H9 (cell line): ENCODE measurements around the gene PRSS27. TPM values are rescaled to one million over a fixed set of nuclear protein-coding genes. Genes with fewer than 3 reads are reported as not detected.

Experiments used
- DNase-seq: peaks from one replicate; pipeline ENCODE4 v3.0.0-alpha.2; 2017
- H2AFZ ChIP-seq: one replicate; pipeline ENCODE4 v1.6.1; 2013; ENCODE audit warnings: mild to moderate bottlenecking, low read length, control low read depth, moderate library complexity
- H2AK5ac ChIP-seq: 2 replicates; pipeline ENCODE4 v1.6.1; 2013; ENCODE audit warnings: low read length, control low read depth, mixed read lengths; ENCODE audit not compliant: insufficient read length
- H2BK120ac ChIP-seq: one replicate; pipeline ENCODE4 v1.6.1; 2013; ENCODE audit warnings: low read depth, mild to moderate bottlenecking, low read length, control low read depth, inconsistent platforms; ENCODE audit not compliant: poor library complexity, severe bottlenecking
- H2BK12ac ChIP-seq: 2 replicates; pipeline ENCODE4 v1.6.1; 2013; ENCODE audit warnings: low read length, control low read depth, mixed read lengths, low read depth; ENCODE audit not compliant: insufficient read length
- H2BK15ac ChIP-seq: 2 replicates; pipeline ENCODE4 v1.6.1; 2013; ENCODE audit warnings: low read depth, low read length, control low read depth
- H2BK20ac ChIP-seq: one replicate; pipeline ENCODE4 v1.6.1; 2013; ENCODE audit warnings: low read depth, mild to moderate bottlenecking, low read length, control low read depth, inconsistent platforms; ENCODE audit not compliant: poor library complexity, severe bottlenecking
- H2BK5ac ChIP-seq: 2 replicates; pipeline ENCODE4 v1.6.1; 2013; ENCODE audit warnings: low read length, control low read depth, mixed read lengths; ENCODE audit not compliant: insufficient read length
- H3K14ac ChIP-seq: 2 replicates; pipeline ENCODE4 v1.6.1; 2013; ENCODE audit warnings: low read length, control low read depth; ENCODE audit not compliant: insufficient read depth
- H3K18ac ChIP-seq: 2 replicates; pipeline ENCODE4 v1.6.1; 2013; ENCODE audit warnings: low read depth, mild to moderate bottlenecking, mixed read lengths, low read length, control low read depth; ENCODE audit not compliant: insufficient read length
- H3K23ac ChIP-seq: 2 replicates; pipeline ENCODE4 v1.6.1; 2013; ENCODE audit warnings: low read length, control low read depth, mixed read lengths, low read depth; ENCODE audit not compliant: insufficient read length
- H3K23me2 ChIP-seq: 2 replicates; pipeline ENCODE4 v1.6.1; 2013; ENCODE audit warnings: low read depth, mild to moderate bottlenecking, mixed read lengths, low read length, control low read depth; ENCODE audit not compliant: insufficient read length, poor library complexity, severe bottlenecking
- H3K27ac ChIP-seq: 2 replicates; pipeline ENCODE4 v1.5.1; 2013; ENCODE audit warnings: low read length, control low read depth, mixed read lengths, low read depth; ENCODE audit not compliant: insufficient read length
- H3K27me3 ChIP-seq: 2 replicates; pipeline ENCODE4 v1.6.1; 2013; ENCODE audit warnings: low read length, control low read depth, inconsistent platforms; ENCODE audit not compliant: insufficient read depth
- H3K4ac ChIP-seq: 2 replicates; pipeline ENCODE4 v1.6.1; 2013; ENCODE audit warnings: low read depth, mild to moderate bottlenecking, control low read depth, inconsistent platforms, low read length, moderate library complexity
- H3K4me1 ChIP-seq: 2 replicates; pipeline ENCODE4 v1.6.1; 2013; ENCODE audit warnings: low read length, control low read depth, inconsistent platforms; ENCODE audit not compliant: insufficient read depth
- H3K4me2 ChIP-seq: 2 replicates; pipeline ENCODE4 v1.6.1; 2013; ENCODE audit warnings: low read length, control low read depth, mixed read lengths; ENCODE audit not compliant: insufficient read length, insufficient read depth
- H3K56ac ChIP-seq: 2 replicates; pipeline ENCODE4 v1.6.1; 2013; ENCODE audit warnings: low read depth, mild to moderate bottlenecking, mixed read lengths, low read length, control low read depth; ENCODE audit not compliant: insufficient read length
- H3K79me1 ChIP-seq: 2 replicates; pipeline ENCODE4 v1.6.1; 2013; ENCODE audit warnings: low read depth, mild to moderate bottlenecking, moderate library complexity, low read length, control low read depth, inconsistent platforms; ENCODE audit not compliant: insufficient read depth, poor library complexity, severe bottlenecking
- H3K79me2 ChIP-seq: 2 replicates; pipeline ENCODE4 v1.6.1; 2013; ENCODE audit warnings: low read length, control low read depth, inconsistent platforms; ENCODE audit not compliant: insufficient read depth
- H3K9ac ChIP-seq: 2 replicates; pipeline ENCODE4 v1.6.1; 2013; ENCODE audit warnings: low read length, control low read depth, mixed read lengths; ENCODE audit not compliant: insufficient read length; ENCODE audit errors: extremely low read depth
- H3K9me3 ChIP-seq: one replicate; pipeline ENCODE4 v1.6.1; 2013; ENCODE audit warnings: low read depth, low read length, inconsistent platforms; ENCODE audit not compliant: control insufficient read depth
- H3T11ph ChIP-seq: one replicate; pipeline ENCODE4 v1.6.1; 2013; ENCODE audit warnings: mild to moderate bottlenecking, low read length, control low read depth, inconsistent platforms
- H4K20me1 ChIP-seq: one replicate; pipeline ENCODE4 v1.6.1; 2013; ENCODE audit not compliant: control insufficient read depth, insufficient read length, insufficient read depth
- H4K5ac ChIP-seq: 2 replicates; pipeline ENCODE4 v1.6.1; 2013; ENCODE audit warnings: low read depth, mild to moderate bottlenecking, mixed read lengths, low read length, control low read depth; ENCODE audit not compliant: insufficient read length
- H4K8ac ChIP-seq: replicated peaks from 2 replicates; pipeline ENCODE4 v1.6.1; 2013; ENCODE audit warnings: low read length, control low read depth, mixed read lengths, low read depth; ENCODE audit not compliant: insufficient read length
- H4K91ac ChIP-seq: 2 replicates; pipeline ENCODE4 v1.6.1; 2013; ENCODE audit warnings: low read depth, mild to moderate bottlenecking, moderate library complexity, mixed read lengths, low read length, control low read depth; ENCODE audit not compliant: insufficient read length
- H3K27ac Mint-ChIP-seq, 3 experiments: 2 replicates in 2 of 3; 3 replicates in 1 of 3; pipeline ENCODE4 v1.8.0; 2020 to 2021; ENCODE audit warnings: mixed read lengths in 3 of 3, mild to moderate bottlenecking in 1 of 3, moderate library complexity in 1 of 3
- H3K27me3 Mint-ChIP-seq: 2 replicates; pipeline ENCODE4 v1.8.0; 2021; ENCODE audit warnings: low read depth, mild to moderate bottlenecking, moderate library complexity, mixed read lengths
- H3K36me3 Mint-ChIP-seq, 3 experiments: 2 replicates in 2 of 3; 3 replicates in 1 of 3; pipeline ENCODE4 v1.8.0; 2020 to 2021; ENCODE audit warnings: low read depth in 3 of 3, mixed read lengths in 3 of 3; ENCODE audit not compliant: insufficient read depth in 1 of 3
- H3K4me1 Mint-ChIP-seq, 2 experiments: 2 replicates each; pipeline ENCODE4 v1.8.0; 2020; ENCODE audit warnings: mixed read lengths in 2 of 2
- H3K4me3 Mint-ChIP-seq, 2 experiments: 2 replicates in 1 of 2; 3 replicates in 1 of 2; pipeline ENCODE4 v1.8.0; 2020 to 2021; ENCODE audit warnings: mild to moderate bottlenecking in 2 of 2, mixed read lengths in 2 of 2, moderate library complexity in 1 of 2
- H3K9me3 Mint-ChIP-seq, 2 experiments: 2 replicates in 1 of 2; 3 replicates in 1 of 2; pipeline ENCODE4 v1.8.0; 2020; ENCODE audit warnings: mild to moderate bottlenecking in 2 of 2, mixed read lengths in 2 of 2, moderate library complexity in 1 of 2
- CTCF ChIP-seq: fragments of 200-600 bp; sonication (generic); conservative IDR thresholded peaks from 3 replicates; pipeline ENCODE4 v1.8.0; 2021; ENCODE audit warnings: antibody characterized with exemption, mild to moderate bottlenecking
- WGBS: extraction: QIAGEN DNeasy Blood & Tissue Kit; methylation state at CpG from one replicate; pipeline ENCODE4 v1.1.7; 2013; ENCODE audit warnings: missing lambda C conversion rate, low lambda C conversion rate, mixed read lengths; ENCODE audit not compliant: insufficient read length; ENCODE audit errors: extremely low coverage; 5-methylcytosine and 5-hydroxymethylcytosine counted together
- total RNA-seq: library from RNA; stranded (reverse); gene quantifications from 2 replicates; pipeline ENCODE4 v1.2.1, GENCODE V29; 2021

Gene PRSS27
- total RNA-seq, 1 experiment from 2014 or later: 5.0 TPM

GRCh38 chr16:2741168-2741567 is 21.1 kb upstream of the PRSS27 start:
- H3K27ac ChIP-seq: no peak overlapping the region
- H3K79me2 ChIP-seq: no peaks in the 10 kb centered on the region
- H2BK20ac ChIP-seq: no peak overlapping the region
- no peak overlapping the region for H3K23ac ChIP-seq
- no peak overlapping the region for H3K4me2 ChIP-seq
- H3K14ac ChIP-seq: no peak overlapping the region
- no peak overlapping the region for H4K8ac ChIP-seq
- Mint-ChIP-seq H3K27me3 (no peaks in the 10 kb centered on the region; the same call in 1 of the 2 replicates), H3K36me3 (no peaks in the 10 kb centered on the region), H3K4me3 (no peak overlapping the region), H3K9me3 (no peaks in the 10 kb centered on the region), H3K4me1 (peaks cover 9 to 21% of the 10 kb centered on the region in 2 experiments; a peak in 2 of 4 replicates), H3K27ac (no peak overlapping the region; a peak in 1 of 7 replicates)
- no peak overlapping the region for H3K4ac ChIP-seq
- no peaks in the 10 kb centered on the region for H3K27me3 ChIP-seq
- no peak for TF ChIP-seq CTCF
- no peak overlapping the region for H3K9ac ChIP-seq
- H2BK5ac ChIP-seq: no peak overlapping the region
- H3K23me2 ChIP-seq: no peaks in the 10 kb centered on the region
- H2BK12ac ChIP-seq: no peak overlapping the region
- no peaks in the 10 kb centered on the region for H3K79me1 ChIP-seq
- H3K4me1 ChIP-seq: no peaks in the 10 kb centered on the region
- no CpG with 5 or more reads among the region's 4 CpGs for WGBS
- H3K56ac ChIP-seq: no peak overlapping the region
- H4K91ac ChIP-seq: no peak overlapping the region
- no peak overlapping the region for H2AK5ac ChIP-seq
- no peak overlapping the region for H3K18ac ChIP-seq
- no peaks in the 10 kb centered on the region for H3K9me3 ChIP-seq
- DNase-seq: no peak
- no peaks in the 10 kb centered on the region for H4K20me1 ChIP-seq
- H2BK120ac ChIP-seq: no peak overlapping the region
- no peak overlapping the region for H2AFZ ChIP-seq
- no peak overlapping the region for H2BK15ac ChIP-seq
- no peak overlapping the region for H3T11ph ChIP-seq
- no peak overlapping the region for H4K5ac ChIP-seq
